GM12874 (cell line): Measurements from ENCODE around the gene NECTIN1.

Source experiments
- CTCF ChIP-seq: IDR thresholded peaks from 2 replicates; pipeline ENCODE4 v1.5.1; 2011; ENCODE audit warnings: low read depth, mild to moderate bottlenecking, control low read depth, low read length, moderate library complexity; ENCODE audit not compliant: insufficient read depth

Gene NECTIN1

GRCh38 chr11:119685111-119685746 lies 43.8 kb downstream of the NECTIN1 start:
- no peak for TF ChIP-seq CTCF

GRCh38 chr11:119684361-119685110 lies 44.5 kb downstream of the NECTIN1 start:
- TF ChIP-seq CTCF = no peak

GRCh38 chr11:119683783-119684182 lies 45.2 kb downstream of the NECTIN1 start:
- TF ChIP-seq CTCF = no peak

- 0 out of 2 replicates have a peak, but pooled peaks have one; percentile 14 for TF ChIP-seq CTCF
These were observed 47.6 kb downstream of the NECTIN1 start for GRCh38 chr11:119681361-119681910.

GRCh38 chr11:119680541-119681360 lies 48.2 kb downstream of the NECTIN1 start:
- TF ChIP-seq CTCF = no peak

GRCh38 chr11:119679346-119679745 lies 49.7 kb downstream of the NECTIN1 start:
- no peak for TF ChIP-seq CTCF

- TF ChIP-seq CTCF = no peak
These were observed 50.6 kb downstream of the NECTIN1 start for GRCh38 chr11:119678351-119678750.
